ENCODE results near the gene LRBA. TPM values are rescaled to one million over a fixed set of nuclear protein-coding genes. Genes with fewer than 3 reads are reported as not detected.

The LRBA gene
- total and polyA plus RNA-seq, 3 donors from 2014 or later: 24.6 to 61.1 (median 60.8) TPM

- no peaks in the 10 kb centered on the region for H3K36me3 ChIP-seq (ENCODE audit: low read depth, missing control alignments)
- no peaks in the 10 kb centered on the region for H3K4me1 ChIP-seq
- WGBS, 2 donors: 89 to 98% methylated on average over 3 of the region's 3 CpGs
- H3K27me3 ChIP-seq: no peaks in the 10 kb centered on the region
- no peaks in the 10 kb centered on the region for H3K9me3 ChIP-seq
- DNase-seq: no peak
- no peak overlapping the region for H3K27ac ChIP-seq
- intact Hi-C loops (cut with DNase I; ENCODE audit: low total_unique reads): loop anchor here (10.0 kb wide), 1 partner anchor 201 kb away; no protein-coding TSS in a partner anchor
- H3K4me3 ChIP-seq: no peak overlapping the region
- TF ChIP-seq POLR2A (IDR thresholded peaks at IDR 0.05): no peak
These were observed 799.5 kb downstream of the LRBA start for GRCh38 chr4:150215601-150216000.

Small RNA genes lying within 50 kb of the gene (small RNA-seq; reads per million reads assigned to genes)
- gene RNA5SP168: 0 reads per million in 2 donors

Other genes with a start within 250 kb of the LRBA start
- 1,000 to 10,000 TPM in 1 of 2 donors, 100 to 1,000 TPM in 1; 896 to 1,385 TPM for gene RPS3A, start 84.3 kb upstream of the LRBA start, total RNA-seq
- 1,182 TPM for gene RPS3A, start 84.3 kb upstream of the LRBA start, polyA plus RNA-seq (ENCODE audit: insufficient read depth, low read depth, low replicate concordance)

Measured in testis (tissue), 3 donors.